Nephron (organoid): Measurements from ENCODE around the gene MSX1.
A peak's percentile ranks its signal among the peaks of the same experiment; 100 is the strongest.

ENCODE experiments used
- H3K27ac Mint-ChIP-seq, 3 experiments: 2 replicates each; pipeline ENCODE4 v1.8.0; 2020; ENCODE audit warnings: mixed read lengths in 3 of 3, mild to moderate bottlenecking in 2 of 3, moderate library complexity in 1 of 3
- H3K27me3 Mint-ChIP-seq: 2 replicates; pipeline ENCODE4 v1.8.0; 2021; ENCODE audit warnings: low read depth, mild to moderate bottlenecking, moderate library complexity, mixed read lengths
- H3K36me3 Mint-ChIP-seq: 2 replicates; pipeline ENCODE4 v1.8.0; 2020; ENCODE audit warnings: low read depth, mixed read lengths
- H3K4me1 Mint-ChIP-seq: 2 replicates; pipeline ENCODE4 v1.8.0; 2020; ENCODE audit warnings: mixed read lengths
- H3K4me3 Mint-ChIP-seq, 3 experiments: 2 replicates each; pipeline ENCODE4 v1.8.0; 2020; ENCODE audit warnings: mild to moderate bottlenecking in 3 of 3, mixed read lengths in 3 of 3, moderate library complexity in 2 of 3
- H3K9me3 Mint-ChIP-seq: 2 replicates; pipeline ENCODE4 v1.8.0; 2020; ENCODE audit warnings: mixed read lengths
- TF ChIP-seq, protein P1 (sequence below), 3 experiments: fragments of 200-600 bp; sonication (generic); IDR thresholded peaks; one replicate each; pipeline ENCODE4 v1.5.0; 2021; ENCODE audit warnings: antibody characterized with exemption in 3 of 3; ENCODE audit not compliant: unreplicated experiment in 3 of 3

Gene MSX1

DNA sequence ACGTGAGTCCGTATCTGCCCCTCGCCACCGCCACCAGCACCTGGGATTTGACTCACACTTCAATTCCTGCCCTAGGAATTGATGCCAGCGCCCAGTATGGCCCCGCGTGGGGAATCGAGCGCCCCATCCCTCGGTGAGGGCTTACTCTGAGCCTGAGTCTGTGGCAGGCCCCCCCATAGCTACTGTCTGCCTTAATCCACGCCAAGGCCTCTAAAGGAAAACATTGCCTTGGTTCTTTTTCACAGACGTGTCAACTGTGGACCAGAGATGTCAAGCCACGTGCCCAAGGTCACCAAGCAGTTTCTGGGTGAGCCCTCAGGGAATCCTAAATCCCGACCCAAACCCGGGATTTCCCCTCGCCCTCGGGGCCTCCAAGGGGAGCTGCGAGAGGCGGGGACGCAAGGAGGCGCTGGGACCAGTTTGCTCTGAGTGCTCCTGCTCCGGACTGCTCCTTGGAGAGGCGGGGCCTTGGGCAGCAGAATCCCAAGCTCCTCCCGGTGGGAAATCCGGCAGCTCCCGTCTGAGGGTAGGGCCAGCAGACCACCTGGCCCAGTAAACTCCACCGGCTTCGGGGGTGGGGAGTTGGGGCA is 12.9 kb downstream of the MSX1 start:
- Mint-ChIP-seq H3K4me1 (peaks cover 13% of the 10 kb centered on the region), H3K4me3 (no peak overlapping the region), H3K36me3 (peaks cover 5% of the 10 kb centered on the region), H3K27me3 (no peaks in the 10 kb centered on the region), H3K27ac (no peak overlapping the region), H3K9me3 (no peaks in the 10 kb centered on the region)
- TF ChIP-seq, protein P1, sequence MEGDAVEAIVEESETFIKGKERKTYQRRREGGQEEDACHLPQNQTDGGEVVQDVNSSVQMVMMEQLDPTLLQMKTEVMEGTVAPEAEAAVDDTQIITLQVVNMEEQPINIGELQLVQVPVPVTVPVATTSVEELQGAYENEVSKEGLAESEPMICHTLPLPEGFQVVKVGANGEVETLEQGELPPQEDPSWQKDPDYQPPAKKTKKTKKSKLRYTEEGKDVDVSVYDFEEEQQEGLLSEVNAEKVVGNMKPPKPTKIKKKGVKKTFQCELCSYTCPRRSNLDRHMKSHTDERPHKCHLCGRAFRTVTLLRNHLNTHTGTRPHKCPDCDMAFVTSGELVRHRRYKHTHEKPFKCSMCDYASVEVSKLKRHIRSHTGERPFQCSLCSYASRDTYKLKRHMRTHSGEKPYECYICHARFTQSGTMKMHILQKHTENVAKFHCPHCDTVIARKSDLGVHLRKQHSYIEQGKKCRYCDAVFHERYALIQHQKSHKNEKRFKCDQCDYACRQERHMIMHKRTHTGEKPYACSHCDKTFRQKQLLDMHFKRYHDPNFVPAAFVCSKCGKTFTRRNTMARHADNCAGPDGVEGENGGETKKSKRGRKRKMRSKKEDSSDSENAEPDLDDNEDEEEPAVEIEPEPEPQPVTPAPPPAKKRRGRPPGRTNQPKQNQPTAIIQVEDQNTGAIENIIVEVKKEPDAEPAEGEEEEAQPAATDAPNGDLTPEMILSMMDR (IDR thresholded peaks at IDR 0.05; ENCODE audit: unreplicated experiment in 3 of 3): no peak

GRCh38 chr4:4873203-4873602 is 13.7 kb downstream of the MSX1 start:
- H3K27ac Mint-ChIP-seq: no peak overlapping the region
- TF ChIP-seq, protein P1 (IDR thresholded peaks at IDR 0.05; ENCODE audit: unreplicated experiment in 3 of 3): no peak
- H3K4me3 Mint-ChIP-seq: no peak overlapping the region
- H3K36me3 Mint-ChIP-seq: peaks cover 5% of the 10 kb centered on the region
- no peaks in the 10 kb centered on the region for H3K9me3 Mint-ChIP-seq
- H3K27me3 Mint-ChIP-seq: no peaks in the 10 kb centered on the region
- H3K4me1 Mint-ChIP-seq: peaks cover 13% of the 10 kb centered on the region

DNA sequence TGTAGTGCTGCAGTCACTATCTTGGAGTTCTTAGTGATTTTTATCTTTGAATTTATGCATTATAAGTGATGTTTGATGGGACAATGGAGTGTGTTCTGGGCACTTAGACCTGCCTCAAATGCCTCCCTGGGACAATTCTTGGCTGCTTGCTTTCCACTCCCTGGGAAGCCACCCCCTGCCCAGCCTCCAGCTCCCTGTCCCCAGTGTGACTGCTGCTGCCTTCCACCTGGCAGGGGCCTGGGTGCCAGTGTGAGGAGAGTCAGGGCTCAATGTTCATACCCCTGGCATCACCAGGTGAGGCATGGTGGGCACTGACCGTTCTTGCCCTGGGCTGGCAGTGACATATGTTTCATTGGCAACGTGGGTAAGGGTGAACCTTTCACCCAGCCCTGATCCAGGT is 14.8 kb downstream of the MSX1 start:
- H3K27ac Mint-ChIP-seq: no peak overlapping the region
- peaks cover 5% of the 10 kb centered on the region for H3K36me3 Mint-ChIP-seq
- peaks cover 13% of the 10 kb centered on the region for H3K4me1 Mint-ChIP-seq
- no peak overlapping the region for H3K4me3 Mint-ChIP-seq
- no peaks in the 10 kb centered on the region for H3K27me3 Mint-ChIP-seq
- H3K9me3 Mint-ChIP-seq: no peaks in the 10 kb centered on the region
- TF ChIP-seq, protein P1 (IDR thresholded peaks at IDR 0.05; ENCODE audit: unreplicated experiment in 3 of 3): no peak

- H3K36me3 Mint-ChIP-seq: peaks cover 5% of the 10 kb centered on the region
- TF ChIP-seq, protein P1 (IDR thresholded peaks at IDR 0.05; ENCODE audit: unreplicated experiment in 3 of 3): no peak
- H3K4me1 Mint-ChIP-seq: peaks cover 9% of the 10 kb centered on the region
- no peaks in the 10 kb centered on the region for H3K27me3 Mint-ChIP-seq
- no peaks in the 10 kb centered on the region for H3K9me3 Mint-ChIP-seq
- no peak overlapping the region for H3K4me3 Mint-ChIP-seq
- no peak overlapping the region for H3K27ac Mint-ChIP-seq
Measured at GRCh38 chr4:4875147-4875546, 15.7 kb downstream of the MSX1 start.

GRCh38 chr4:4875611-4876010 is 16.1 kb downstream of the MSX1 start:
- TF ChIP-seq, protein P1 (IDR thresholded peaks at IDR 0.05; ENCODE audit: unreplicated experiment in 3 of 3): no peak
- H3K4me1 Mint-ChIP-seq: peaks cover 6% of the 10 kb centered on the region
- no peak overlapping the region for H3K4me3 Mint-ChIP-seq
- no peaks in the 10 kb centered on the region for H3K27me3 Mint-ChIP-seq
- no peaks in the 10 kb centered on the region for H3K9me3 Mint-ChIP-seq
- peaks cover 5% of the 10 kb centered on the region for H3K36me3 Mint-ChIP-seq
- no peak overlapping the region for H3K27ac Mint-ChIP-seq

- H3K4me3 Mint-ChIP-seq: peak overlapping the region in 1 of 3 experiments; percentile 32
- peaks cover 5% of the 10 kb centered on the region for H3K36me3 Mint-ChIP-seq
- TF ChIP-seq, protein P1 (IDR thresholded peaks at IDR 0.05; ENCODE audit: unreplicated experiment in 3 of 3): no peak
- H3K27ac Mint-ChIP-seq: no peak overlapping the region
- H3K27me3 Mint-ChIP-seq: peaks cover 4% of the 10 kb centered on the region
- no peaks in the 10 kb centered on the region for H3K9me3 Mint-ChIP-seq
- no peaks in the 10 kb centered on the region for H3K4me1 Mint-ChIP-seq
Measured at GRCh38 chr4:4876945-4877661, 17.6 kb downstream of the MSX1 start.
